ENCODE measurements around the gene SLC25A22. TPM values are rescaled to one million over a fixed set of nuclear protein-coding genes. Genes with fewer than 3 reads are reported as not detected.

Gene SLC25A22
- total and polyA plus RNA-seq, 10 of the 15 experiments (the other 5 are each of a cell fraction or from before 2014, with no cell fraction given) = 0.27 to 27.0 (median 8.2) TPM

DNA sequence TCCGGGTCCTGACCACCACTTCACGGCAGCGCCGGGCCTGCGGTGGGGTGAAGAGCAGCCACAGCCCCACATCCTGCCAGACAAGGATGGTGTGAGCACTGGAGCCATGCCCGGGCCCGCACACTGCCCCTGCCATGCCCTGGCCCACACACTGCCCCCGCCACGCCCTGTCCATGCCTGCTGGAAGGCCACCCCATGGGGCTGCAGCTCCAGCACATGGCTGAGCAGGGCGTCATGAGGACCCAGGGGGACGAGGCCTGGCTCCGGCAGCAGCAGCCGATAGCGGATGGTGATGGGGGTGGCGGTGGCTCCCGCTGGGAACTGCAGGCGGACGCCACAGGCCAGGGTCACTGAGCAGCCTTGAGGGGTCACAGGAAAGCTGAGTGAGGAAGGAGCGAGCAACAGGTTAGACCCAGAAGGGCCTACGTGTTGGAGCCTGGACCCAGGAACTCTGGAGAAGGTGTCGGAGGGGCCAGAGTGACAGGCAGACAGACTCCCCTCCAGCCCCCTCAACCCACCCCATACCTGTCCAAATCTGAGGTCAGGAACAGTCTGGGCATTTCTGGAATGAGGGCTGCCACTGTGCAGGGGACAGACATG, 4.0 kb upstream of the SLC25A22 start:
- H2AFZ ChIP-seq (ENCODE audit: control insufficient read depth, low read depth, low read length) = no peak overlapping the region
- no peaks in the 10 kb centered on the region for H4K20me1 ChIP-seq (ENCODE audit: control insufficient read depth, insufficient read depth)
- H3K27me3 ChIP-seq (replicated peaks in 1 of 2; ENCODE audit: control insufficient read depth in 2 of 2, insufficient read depth in 2 of 2, low read length in 1 of 2) = no peaks in the 10 kb centered on the region
- ATAC-seq = no peak
- POLR2A ChIA-PET = interaction anchor here (2.7 kb wide), 1 partner anchor 17 kb away, joined by 9 read pairs; the partner anchor contains the start of gene PNPLA2
- WGBS (ENCODE audit: insufficient coverage, insufficient replicate concordance, low lambda C conversion rate, missing lambda C conversion rate) = 96% methylated on average over 15 of the region's 21 CpGs
- no peak for FAIRE-seq
- SMC1A ChIA-PET (ENCODE audit: uncharacterized antibody, unreplicated experiment) = no interaction called here
- no peaks in the 10 kb centered on the region for H3K9me3 ChIP-seq (replicated peaks; ENCODE audit: control insufficient read depth, insufficient read depth, low read length)
- CTCF ChIA-PET = no interaction called here
- DNase-seq (ENCODE audit: low read depth, low spot score) = no peak
- no peak overlapping the region for H3K4me3 ChIP-seq
- H3K4me1 ChIP-seq (ENCODE audit: control insufficient read depth, insufficient read depth, low read length) = peaks cover 12% of the 10 kb centered on the region
- intact Hi-C loops (cut with micrococcal nuclease; ENCODE audit: unreplicated experiment) = no loop called here
- no peak overlapping the region for H3K27ac ChIP-seq (ENCODE audit: control insufficient read depth, insufficient read depth)
- H3K4me2 ChIP-seq (ENCODE audit: control insufficient read depth, insufficient read depth) = no peak overlapping the region
- no TSS peak for BruUV-seq (replicated peaks)
- peaks cover 0 to 10% of the 10 kb centered on the region in 2 experiments; a peak in 2 of 4 replicates for H3K36me3 ChIP-seq (ENCODE audit: control insufficient read depth in 2 of 2, insufficient read depth in 2 of 2, low read length in 1 of 2)
- RAD21 ChIA-PET (ENCODE audit: unreplicated experiment) = no interaction called here
- peaks cover 18% of the 10 kb centered on the region for H3K79me2 ChIP-seq (ENCODE audit: control insufficient read depth, insufficient read depth, low read length)
- in situ Hi-C loops (cut with MboI) = loop anchor here (25.0 kb wide), 1 partner anchor 1585 kb away; the partner anchor contains the start of gene CD81
- no peak overlapping the region for H3K9ac ChIP-seq (ENCODE audit: control insufficient read depth, insufficient read depth, low read length)
- TF ChIP-seq PAX5 (IDR thresholded peaks at IDR 0.05; ENCODE audit: borderline replicate concordance, low read depth, low read length) (no peak), HDAC6 (IDR thresholded peaks at IDR 0.05; ENCODE audit: unreplicated experiment) (no peak), STAT1 (conservative IDR thresholded peaks at IDR 0.05) (no peak), MYC (IDR thresholded peaks at IDR 0.05; ENCODE audit: insufficient read depth, insufficient read length, insufficient replicate concordance, low read length, severe bottlenecking) (no peak), IKZF2 (IDR thresholded peaks at IDR 0.05) (no peak), NKRF (conservative IDR thresholded peaks at IDR 0.05) (no peak), LARP7 (IDR thresholded peaks at IDR 0.05) (no peak), SIX5 (IDR thresholded peaks at IDR 0.05; ENCODE audit: low read depth, low read length, severe bottlenecking) (no peak), RAD51 (IDR thresholded peaks at IDR 0.05) (no peak), E2F4 (IDR thresholded peaks at IDR 0.05; ENCODE audit: low read depth, low read length) (no peak), RFX5 (IDR thresholded peaks at IDR 0.05; ENCODE audit: low read depth, low read length) (no peak), MEF2B (IDR thresholded peaks at IDR 0.05; ENCODE audit: partially characterized antibody, poor library complexity, severe bottlenecking) (no peak), CHD1 (IDR thresholded peaks at IDR 0.05; ENCODE audit: low read depth, low read length) (no peak), CUX1 (IDR thresholded peaks at IDR 0.05; ENCODE audit: insufficient replicate concordance, low read depth, low read length) (no peak)
